Dedifferentiated amniotic fluid mesenchymal stem cell (primary cell): Measurements from ENCODE around the gene SOWAHB.
"Not testable (repeated sequence)": the region's sequence is repeated elsewhere in the genome, so short reads cannot be mapped to it uniquely, and the experiment has no call there.

Source experiments
- DNase-seq: peaks from one replicate; pipeline ENCODE4 v3.0.0-alpha.2; 2016; ENCODE audit errors: extremely low spot score

The SOWAHB gene

DNA sequence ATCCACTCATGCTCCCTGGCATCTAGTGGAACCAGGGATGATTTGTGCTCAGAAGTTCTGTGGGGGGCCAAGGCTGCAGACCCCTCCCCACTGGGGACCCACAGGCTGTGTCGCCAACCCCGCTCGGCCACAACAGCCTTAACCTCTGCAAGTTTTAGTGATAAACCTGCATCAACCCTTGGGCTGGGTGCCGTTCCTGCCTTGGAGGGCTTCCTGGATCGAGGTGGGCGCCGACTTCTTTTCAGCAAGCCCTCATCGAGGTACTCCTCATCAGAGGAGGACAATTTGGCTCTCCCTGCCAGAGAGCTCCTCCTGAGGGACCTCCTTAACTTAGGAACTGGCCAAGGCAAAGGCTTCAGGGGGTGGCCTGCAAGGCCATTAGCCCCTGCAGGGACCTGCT is 1.9 kb downstream of the SOWAHB start:
- no peak for DNase-seq

- DNase-seq: no peak
Observed at GRCh38 chr4:76895619-76896018, 2.3 kb downstream of the SOWAHB start.

DNA sequence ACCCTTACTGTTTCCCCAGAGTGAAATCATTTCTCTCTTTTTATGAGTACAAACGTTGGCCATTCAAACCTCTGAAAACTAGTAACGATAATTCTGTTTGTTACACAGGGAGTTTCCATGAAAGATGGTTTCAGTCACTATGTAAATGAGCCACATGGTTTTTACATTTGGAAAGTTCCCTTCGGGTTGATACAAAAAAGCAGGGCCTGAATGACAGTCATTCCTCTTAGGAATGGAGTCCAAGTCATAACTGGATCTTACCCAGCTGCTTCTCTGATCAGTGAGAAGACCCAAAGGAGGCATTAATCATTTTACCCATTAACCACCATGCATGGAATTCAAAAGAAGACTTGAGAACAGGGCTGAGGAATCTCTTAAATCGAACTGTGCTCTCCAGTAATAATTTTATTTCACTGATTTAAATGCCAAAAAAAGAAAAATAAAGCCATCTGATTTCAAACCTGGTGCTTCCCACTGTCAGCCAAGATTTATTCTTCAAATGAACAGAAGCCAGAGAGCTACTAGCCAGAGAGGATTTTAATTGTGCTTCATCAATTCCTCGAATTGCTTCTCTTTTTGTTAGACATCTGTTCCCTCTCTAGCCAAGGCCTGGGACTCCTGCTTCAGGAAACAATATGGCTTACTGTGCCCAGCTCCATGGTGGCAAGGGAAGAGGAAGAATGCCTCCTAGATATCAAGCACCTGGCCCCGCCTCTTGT is 3.2 kb downstream of the SOWAHB start:
- no peak for DNase-seq

DNA sequence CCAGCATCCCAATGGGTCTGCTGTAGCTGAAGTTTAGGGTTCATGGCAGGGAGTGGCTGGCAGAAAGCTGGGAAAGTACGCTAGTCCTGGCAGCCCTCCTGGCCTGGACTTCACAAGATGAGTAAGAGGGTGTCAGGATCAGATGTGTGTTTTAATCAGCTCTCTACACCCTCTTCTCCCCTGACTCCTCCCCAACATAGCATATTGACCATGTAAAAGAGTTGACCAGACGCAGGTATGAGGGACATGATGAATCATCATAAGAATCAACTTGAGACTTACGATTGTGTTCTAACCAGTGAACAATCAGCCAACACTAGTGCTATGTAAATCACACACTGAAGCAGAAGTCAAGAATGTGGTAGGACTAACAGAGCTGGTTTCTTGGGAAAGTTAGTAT is 5.3 kb downstream of the SOWAHB start:
- DNase-seq: no peak

DNA sequence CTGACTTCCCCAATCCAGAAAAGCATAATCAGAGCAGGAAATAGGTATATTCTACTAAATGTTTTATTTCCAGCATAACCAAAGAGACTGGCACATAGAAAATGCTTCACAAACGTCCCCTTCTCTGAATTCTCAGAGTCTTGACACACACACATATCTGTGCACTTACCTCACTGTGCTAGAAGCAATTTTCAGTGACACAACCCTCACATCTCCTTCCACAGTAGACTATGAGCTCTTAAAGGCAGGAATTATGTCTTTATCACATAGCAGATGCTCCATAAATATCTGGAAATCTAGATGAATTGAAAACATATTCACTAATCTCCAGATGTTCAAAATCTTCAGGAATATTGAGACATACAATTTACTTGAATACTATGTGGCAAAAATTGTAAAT is 5.9 kb downstream of the SOWAHB start:
- DNase-seq: no peak

DNA sequence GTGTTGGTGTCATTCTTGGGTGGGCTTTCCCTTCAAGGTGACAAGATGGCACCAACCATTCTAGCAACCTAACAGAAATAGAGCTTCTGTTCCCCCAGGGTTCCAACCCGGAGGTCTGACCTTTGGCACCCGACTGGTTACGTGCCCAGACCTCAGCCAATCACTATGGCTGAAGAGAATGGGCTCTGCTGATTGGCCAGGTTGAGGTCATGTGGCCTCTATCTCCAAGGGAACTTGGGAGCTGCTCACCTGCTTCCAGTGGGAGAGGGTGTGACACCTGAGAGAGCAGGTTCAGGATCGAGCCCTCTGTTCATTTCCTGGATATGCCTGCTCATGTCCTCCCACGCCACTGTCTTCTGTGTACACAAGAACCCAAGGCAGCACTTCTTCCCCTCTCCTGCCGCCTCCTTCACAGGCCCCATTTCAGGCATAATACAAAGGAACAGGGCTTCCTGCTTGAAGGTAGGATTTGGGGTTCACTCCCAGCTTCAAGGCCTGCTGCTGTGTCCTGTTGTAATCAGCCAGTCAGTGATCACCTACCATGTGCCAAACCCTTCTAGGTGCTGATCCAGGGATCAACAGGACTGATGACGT is 11.0 kb downstream of the SOWAHB start:
- DNase-seq: no peak

- DNase-seq: no peak
Observed at GRCh38 chr4:76886214-76886613, 11.7 kb downstream of the SOWAHB start.

DNA sequence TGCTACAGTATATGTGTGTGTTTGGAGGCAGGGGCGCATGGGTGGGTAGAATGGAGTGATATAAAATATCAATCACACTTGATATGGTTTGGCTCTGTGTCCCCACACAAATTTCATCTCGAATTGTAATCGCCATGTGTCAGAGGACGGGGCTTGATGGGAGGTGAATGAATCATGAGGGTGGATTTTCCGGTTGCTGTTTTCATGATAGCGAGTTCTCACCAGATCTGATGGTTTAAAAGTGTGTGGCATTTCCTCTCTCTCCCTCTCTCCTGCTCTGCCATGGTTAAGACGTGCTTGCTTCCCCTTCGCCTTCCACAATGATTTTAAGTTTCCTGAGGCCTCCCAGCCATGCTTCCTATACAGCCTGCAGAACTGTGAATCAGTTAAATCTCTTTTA is 14.8 kb downstream of the SOWAHB start:
- DNase-seq: no peak

DNA sequence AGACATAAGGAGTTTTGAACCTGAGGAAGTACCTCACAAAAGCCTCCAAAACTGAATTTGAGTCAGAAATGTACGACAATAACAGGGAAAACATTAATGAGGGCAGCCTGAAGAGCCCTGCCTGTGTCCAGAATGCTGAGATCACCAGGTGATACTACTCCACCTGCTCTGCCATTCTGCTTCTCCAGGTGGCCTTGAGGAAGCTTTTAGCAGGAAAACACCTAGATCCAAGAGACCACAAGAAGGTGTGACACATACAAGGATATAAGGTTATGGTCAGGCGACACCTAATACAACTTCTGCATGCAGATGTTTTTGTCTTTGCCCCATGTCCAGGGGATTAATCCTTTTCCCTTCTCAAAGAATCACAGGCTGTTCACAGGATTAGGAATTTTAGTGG is 15.3 kb downstream of the SOWAHB start:
- no peak for DNase-seq

DNA sequence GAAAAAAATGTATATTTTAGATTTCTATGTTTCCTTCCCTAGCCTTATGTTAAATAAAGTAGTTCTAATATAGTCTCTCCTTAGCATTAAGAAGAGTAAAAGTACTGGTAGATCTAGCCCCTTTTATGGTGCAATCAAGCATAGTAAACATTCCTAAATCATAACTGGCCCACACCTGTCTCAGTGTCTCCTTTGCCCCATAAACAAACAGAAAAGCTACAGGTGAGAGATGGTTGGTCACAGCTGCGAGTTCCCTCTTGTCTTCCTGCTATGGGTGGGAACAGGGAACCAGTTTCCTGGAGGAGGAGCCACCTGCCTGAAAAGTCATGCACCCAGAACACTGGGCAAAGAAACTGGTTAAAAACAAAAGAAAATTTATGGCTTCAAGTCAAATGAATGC is 16.6 kb downstream of the SOWAHB start:
- DNase-seq: no peak

DNA sequence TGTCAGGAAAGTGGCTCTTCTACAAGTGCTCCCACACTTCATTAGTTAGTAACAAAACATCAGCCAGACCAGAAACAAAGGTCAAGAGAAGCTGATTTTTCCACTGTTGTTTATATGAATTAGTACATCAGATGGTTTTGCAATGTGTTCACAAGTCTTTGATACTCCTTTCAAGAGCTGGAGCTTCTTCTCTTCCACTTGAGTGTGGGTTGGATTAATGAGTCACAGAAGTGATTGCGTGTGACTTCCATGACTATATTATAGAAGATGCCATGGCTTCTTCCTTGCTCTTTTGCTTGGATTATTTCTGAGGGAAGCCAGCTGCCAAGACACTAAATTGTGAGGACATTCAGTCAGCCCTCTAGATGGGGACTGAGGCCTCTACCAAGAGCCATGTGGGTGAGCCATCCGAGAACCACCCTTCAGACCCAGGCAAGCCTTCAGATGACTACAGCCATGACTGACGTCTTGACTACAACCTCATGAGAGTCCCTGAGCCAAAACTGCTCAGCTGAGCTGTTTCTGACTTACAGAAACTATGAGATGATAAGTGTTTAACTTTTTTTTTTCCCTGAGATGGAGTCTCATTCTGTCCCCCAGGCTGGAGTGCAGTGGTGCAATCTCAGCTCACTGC is 18.1 kb downstream of the SOWAHB start:
- no peak for DNase-seq

- DNase-seq: not testable (repeated sequence)
Observed at GRCh38 chr4:76878641-76879165, 19.2 kb downstream of the SOWAHB start.

DNA sequence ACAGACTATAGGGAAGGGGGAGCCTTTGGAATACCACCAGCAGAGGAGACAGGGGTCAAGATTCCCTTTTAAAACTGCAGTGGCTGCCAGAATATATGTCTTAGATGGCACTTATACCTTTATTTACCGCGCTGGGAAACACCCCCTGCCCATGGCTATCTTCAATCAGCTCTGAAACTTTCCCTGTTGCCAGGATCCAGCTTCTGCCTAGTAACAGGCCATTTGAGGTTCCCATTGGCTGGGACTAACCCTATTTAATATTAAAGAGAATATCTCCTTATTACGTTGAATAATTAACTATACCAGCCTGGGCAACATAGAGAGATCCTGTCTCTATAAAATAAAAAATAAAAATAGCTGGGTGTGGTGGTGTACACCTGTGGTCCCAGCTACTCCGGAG is 23.8 kb downstream of the SOWAHB start:
- DNase-seq: no peak

DNA sequence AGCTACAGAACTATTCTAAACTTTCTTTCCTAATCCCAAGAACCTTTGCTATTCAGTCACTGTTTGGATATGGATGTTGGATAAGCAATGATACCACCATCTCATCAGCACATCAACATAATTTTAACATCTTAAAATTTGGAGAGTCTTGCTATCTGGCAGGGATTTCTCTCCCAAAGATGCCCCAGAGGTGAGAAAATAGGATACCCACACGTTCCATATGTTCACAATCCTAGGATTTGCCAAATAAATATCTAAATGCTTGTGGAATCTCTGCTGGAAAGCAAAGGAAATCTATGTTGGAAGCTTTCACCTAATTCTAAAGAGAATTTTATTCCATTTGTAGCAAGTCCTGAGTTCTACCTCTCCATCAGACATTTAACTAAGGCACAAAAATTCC is 24.4 kb downstream of the SOWAHB start:
- DNase-seq: no peak

DNA sequence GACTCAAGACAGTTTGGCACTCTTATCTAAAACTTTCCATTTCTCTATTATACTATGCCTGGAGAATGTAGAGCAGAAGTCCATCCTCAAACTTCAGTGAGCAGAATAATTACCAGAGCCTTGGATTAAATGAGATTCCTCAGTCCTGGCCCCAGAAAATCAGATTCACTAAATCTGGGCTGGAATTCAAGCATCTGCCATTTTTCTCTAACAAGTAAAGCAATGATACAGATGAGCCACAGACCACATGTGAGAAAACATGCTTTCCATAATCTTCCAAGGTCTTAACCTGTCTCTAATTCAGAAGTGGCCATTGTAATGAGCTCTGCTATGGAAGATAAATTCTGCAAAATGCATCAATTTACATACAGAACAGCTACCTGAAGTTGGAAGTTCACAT is 25.4 kb downstream of the SOWAHB start:
- no peak for DNase-seq

GRCh38 chr4:76868780-76869179 is 29.2 kb downstream of the SOWAHB start:
- not testable (repeated sequence) for DNase-seq

GRCh38 chr4:76867880-76868655 is 29.9 kb downstream of the SOWAHB start:
- no peak for DNase-seq

DNA sequence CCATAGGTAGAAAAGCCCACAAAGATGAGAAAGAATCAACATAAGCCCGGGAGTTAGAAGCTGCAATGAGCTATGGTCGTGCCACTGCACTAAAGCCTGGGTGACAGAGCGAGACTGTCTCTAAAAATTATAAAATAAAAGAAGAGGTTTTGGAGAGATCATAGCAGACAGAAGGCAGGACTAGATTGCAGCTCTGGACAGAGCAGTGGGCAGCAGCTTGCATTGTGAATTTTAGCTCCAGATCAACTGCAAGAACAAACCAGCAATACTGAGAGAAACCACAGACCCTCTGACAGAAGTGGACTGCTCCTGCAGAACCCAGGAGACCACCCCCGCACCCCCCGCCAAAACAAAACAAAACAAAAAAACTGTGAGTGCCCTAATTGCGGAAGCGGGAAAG is 30.6 kb downstream of the SOWAHB start:
- no peak for DNase-seq

GRCh38 chr4:76866641-76867040 is 31.3 kb downstream of the SOWAHB start:
- no peak for DNase-seq

DNA sequence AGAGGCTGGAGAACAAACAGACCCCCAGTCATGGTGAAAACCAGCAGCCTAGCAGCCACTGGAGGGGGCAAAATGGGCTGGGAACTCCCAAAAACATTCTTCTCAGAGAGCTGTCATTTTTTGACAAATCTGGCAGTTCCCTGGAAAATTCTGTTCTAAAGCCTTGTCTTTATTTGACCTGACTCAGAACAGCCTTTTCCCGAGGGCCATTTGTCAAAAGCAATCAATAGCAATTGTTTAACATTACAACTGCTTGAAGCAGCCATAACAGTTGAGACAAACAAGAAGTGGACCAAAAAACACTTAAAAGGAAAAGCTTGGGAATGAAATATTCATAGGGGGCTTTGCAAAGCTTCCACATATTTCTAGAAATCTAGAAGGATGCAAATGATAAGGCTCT is 39.6 kb downstream of the SOWAHB start:
- DNase-seq: no peak

DNA sequence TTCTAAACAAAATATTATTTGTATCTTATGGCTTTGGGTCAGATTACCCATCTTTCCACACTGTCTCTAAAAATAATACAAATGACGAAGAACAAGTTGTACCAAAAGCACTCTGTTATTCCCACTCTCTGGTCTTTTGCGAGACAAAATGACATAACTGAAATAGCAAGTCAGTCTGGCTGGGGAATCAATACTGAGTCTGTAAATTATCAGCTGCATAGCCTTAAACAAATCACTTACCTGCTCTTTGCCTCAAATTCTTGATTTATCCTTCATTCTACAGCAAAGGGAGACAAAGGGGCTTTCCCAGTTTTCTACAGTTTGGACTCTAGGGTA is 40.9 kb downstream of the SOWAHB start:
- no peak for DNase-seq

- peak; percentile 54 for DNase-seq
Observed at GRCh38 chr4:76856243-76857073, 41.5 kb downstream of the SOWAHB start.
